ENCODE results near the gene PNN. TPM values are rescaled to one million over a fixed set of nuclear protein-coding genes. Genes with fewer than 3 reads are reported as not detected.
A peak's percentile ranks its signal among the peaks of the same experiment; 100 is the strongest.

The PNN gene
- total and polyA plus RNA-seq, 9 of the 15 experiments (the other 6 are each of a cell fraction or from before 2014, with no cell fraction given), result 30.2 to 188 (median 69.7) TPM

DNA sequence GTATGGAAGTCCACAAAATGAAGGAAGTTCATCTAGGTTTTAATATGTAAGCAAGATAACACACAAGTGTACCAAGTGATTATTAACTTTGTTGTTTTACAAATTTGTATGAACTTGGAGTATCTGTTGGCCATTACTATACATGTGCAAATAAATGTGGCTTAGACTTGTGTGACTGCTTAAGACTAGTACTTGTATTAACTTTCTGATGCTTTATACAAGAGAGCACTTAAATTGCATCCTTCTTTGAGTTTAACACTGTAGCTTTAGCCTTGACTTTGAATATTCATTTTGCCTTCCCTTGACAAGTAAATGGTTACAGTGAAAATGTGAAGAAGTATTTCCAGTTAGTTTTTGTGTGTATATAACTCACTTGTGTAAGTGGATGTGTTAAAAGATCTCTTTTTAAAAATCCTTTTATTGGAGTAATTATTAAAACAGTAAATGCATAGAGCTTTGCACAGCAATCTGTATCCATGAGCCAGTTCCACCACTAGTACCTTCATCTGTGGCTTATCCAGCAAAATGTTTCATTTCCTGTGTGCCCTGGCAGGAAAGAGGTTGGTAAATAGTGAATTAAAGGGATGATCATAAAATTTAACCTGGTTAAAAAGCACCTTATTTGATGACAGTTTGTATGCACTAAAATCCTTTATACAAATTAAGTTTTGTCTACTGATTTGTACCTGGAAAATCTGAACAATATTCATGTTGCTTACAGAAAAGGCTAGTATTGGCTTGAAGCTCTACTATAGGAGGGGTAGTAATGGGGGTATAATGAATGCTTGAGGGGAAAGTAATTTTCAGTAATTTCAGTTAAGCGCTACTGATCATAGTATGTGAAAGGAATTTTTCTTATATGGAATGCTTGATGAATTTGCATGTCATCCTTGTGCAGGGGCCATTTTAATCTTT lies 8.0 kb downstream of the PNN start:
- ATAC-seq, result no peak
- ChIA-PET POLR2A (interaction anchor here (1.0 kb wide), 1 partner anchor 8 kb away, joined by 3 read pairs; no protein-coding TSS in a partner anchor), CTCF (ENCODE audit: low intra/inter-chr PET ratio) (no interaction called here)
- WGBS (ENCODE audit: insufficient coverage, low coverage, missing lambda C conversion rate), result no CpG with 5 or more reads among the region's 1 CpG
- Histone ChIP-seq H3K9ac (ENCODE audit: insufficient read depth in 1 of 2, low read depth in 2 of 2, low read length in 2 of 2) (no peak overlapping the region), H3K4me3 (no peak overlapping the region), H3K9me1 (ENCODE audit: control insufficient read depth, insufficient read depth, low read length) (no peaks in the 10 kb centered on the region), H3K27ac (ENCODE audit: extremely low read depth, low read depth, low read length) (no peak overlapping the region), H3K4me2 (ENCODE audit: insufficient read depth, low read length) (no peak overlapping the region), H3K4me1 (replicated peaks in 1 of 2; ENCODE audit: control insufficient read depth in 2 of 2, insufficient read depth in 2 of 2, low read length in 2 of 2) (no peaks in the 10 kb centered on the region; a peak in 2 of 5 replicates), H3K79me2 (ENCODE audit: control insufficient read depth, insufficient read depth, low read length) (peaks cover 9% of the 10 kb centered on the region), H3K9me3 (replicated peaks; ENCODE audit: control insufficient read depth, insufficient read depth, low read depth, low read length) (no peaks in the 10 kb centered on the region), H4K20me1 (replicated peaks; ENCODE audit: control insufficient read depth, insufficient read depth, low read length) (no peaks in the 10 kb centered on the region), H2AFZ (ENCODE audit: low read depth, low read length) (no peak overlapping the region), H3K36me3 (ENCODE audit: control insufficient read depth, insufficient read depth, low read length) (peaks cover 66% of the 10 kb centered on the region), H3K27me3 (ENCODE audit: control insufficient read depth in 2 of 2, insufficient read depth in 2 of 2, low read length in 2 of 2) (no peaks in the 10 kb centered on the region)
- BruUV-seq (replicated peaks), result no TSS peak
- no peak for FAIRE-seq
- TF ChIP-seq, protein P1, sequence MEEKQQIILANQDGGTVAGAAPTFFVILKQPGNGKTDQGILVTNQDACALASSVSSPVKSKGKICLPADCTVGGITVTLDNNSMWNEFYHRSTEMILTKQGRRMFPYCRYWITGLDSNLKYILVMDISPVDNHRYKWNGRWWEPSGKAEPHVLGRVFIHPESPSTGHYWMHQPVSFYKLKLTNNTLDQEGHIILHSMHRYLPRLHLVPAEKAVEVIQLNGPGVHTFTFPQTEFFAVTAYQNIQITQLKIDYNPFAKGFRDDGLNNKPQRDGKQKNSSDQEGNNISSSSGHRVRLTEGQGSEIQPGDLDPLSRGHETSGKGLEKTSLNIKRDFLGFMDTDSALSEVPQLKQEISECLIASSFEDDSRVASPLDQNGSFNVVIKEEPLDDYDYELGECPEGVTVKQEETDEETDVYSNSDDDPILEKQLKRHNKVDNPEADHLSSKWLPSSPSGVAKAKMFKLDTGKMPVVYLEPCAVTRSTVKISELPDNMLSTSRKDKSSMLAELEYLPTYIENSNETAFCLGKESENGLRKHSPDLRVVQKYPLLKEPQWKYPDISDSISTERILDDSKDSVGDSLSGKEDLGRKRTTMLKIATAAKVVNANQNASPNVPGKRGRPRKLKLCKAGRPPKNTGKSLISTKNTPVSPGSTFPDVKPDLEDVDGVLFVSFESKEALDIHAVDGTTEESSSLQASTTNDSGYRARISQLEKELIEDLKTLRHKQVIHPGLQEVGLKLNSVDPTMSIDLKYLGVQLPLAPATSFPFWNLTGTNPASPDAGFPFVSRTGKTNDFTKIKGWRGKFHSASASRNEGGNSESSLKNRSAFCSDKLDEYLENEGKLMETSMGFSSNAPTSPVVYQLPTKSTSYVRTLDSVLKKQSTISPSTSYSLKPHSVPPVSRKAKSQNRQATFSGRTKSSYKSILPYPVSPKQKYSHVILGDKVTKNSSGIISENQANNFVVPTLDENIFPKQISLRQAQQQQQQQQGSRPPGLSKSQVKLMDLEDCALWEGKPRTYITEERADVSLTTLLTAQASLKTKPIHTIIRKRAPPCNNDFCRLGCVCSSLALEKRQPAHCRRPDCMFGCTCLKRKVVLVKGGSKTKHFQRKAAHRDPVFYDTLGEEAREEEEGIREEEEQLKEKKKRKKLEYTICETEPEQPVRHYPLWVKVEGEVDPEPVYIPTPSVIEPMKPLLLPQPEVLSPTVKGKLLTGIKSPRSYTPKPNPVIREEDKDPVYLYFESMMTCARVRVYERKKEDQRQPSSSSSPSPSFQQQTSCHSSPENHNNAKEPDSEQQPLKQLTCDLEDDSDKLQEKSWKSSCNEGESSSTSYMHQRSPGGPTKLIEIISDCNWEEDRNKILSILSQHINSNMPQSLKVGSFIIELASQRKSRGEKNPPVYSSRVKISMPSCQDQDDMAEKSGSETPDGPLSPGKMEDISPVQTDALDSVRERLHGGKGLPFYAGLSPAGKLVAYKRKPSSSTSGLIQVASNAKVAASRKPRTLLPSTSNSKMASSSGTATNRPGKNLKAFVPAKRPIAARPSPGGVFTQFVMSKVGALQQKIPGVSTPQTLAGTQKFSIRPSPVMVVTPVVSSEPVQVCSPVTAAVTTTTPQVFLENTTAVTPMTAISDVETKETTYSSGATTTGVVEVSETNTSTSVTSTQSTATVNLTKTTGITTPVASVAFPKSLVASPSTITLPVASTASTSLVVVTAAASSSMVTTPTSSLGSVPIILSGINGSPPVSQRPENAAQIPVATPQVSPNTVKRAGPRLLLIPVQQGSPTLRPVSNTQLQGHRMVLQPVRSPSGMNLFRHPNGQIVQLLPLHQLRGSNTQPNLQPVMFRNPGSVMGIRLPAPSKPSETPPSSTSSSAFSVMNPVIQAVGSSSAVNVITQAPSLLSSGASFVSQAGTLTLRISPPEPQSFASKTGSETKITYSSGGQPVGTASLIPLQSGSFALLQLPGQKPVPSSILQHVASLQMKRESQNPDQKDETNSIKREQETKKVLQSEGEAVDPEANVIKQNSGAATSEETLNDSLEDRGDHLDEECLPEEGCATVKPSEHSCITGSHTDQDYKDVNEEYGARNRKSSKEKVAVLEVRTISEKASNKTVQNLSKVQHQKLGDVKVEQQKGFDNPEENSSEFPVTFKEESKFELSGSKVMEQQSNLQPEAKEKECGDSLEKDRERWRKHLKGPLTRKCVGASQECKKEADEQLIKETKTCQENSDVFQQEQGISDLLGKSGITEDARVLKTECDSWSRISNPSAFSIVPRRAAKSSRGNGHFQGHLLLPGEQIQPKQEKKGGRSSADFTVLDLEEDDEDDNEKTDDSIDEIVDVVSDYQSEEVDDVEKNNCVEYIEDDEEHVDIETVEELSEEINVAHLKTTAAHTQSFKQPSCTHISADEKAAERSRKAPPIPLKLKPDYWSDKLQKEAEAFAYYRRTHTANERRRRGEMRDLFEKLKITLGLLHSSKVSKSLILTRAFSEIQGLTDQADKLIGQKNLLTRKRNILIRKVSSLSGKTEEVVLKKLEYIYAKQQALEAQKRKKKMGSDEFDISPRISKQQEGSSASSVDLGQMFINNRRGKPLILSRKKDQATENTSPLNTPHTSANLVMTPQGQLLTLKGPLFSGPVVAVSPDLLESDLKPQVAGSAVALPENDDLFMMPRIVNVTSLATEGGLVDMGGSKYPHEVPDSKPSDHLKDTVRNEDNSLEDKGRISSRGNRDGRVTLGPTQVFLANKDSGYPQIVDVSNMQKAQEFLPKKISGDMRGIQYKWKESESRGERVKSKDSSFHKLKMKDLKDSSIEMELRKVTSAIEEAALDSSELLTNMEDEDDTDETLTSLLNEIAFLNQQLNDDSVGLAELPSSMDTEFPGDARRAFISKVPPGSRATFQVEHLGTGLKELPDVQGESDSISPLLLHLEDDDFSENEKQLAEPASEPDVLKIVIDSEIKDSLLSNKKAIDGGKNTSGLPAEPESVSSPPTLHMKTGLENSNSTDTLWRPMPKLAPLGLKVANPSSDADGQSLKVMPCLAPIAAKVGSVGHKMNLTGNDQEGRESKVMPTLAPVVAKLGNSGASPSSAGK (IDR thresholded peaks at IDR 0.05), result no peak
- TF ChIP-seq OTX1 (CRISPR knock-in tag; IDR thresholded peaks at IDR 0.05) (no peak), SMARCC2 (IDR thresholded peaks at IDR 0.05; ENCODE audit: low read depth) (no peak), POLR2A (conservative IDR thresholded peaks at IDR 0.05) (peak; percentile 66), POLR2B (IDR thresholded peaks at IDR 0.05; ENCODE audit: low read depth, partially characterized antibody) (peak; percentile 27), MYNN (IDR thresholded peaks at IDR 0.05) (0 out of 2 replicates have a peak, but pooled peaks have one; percentile 5), MYNN (CRISPR knock-in tag; IDR thresholded peaks at IDR 0.05) (no peak)
- TF ChIP-seq, protein P2, sequence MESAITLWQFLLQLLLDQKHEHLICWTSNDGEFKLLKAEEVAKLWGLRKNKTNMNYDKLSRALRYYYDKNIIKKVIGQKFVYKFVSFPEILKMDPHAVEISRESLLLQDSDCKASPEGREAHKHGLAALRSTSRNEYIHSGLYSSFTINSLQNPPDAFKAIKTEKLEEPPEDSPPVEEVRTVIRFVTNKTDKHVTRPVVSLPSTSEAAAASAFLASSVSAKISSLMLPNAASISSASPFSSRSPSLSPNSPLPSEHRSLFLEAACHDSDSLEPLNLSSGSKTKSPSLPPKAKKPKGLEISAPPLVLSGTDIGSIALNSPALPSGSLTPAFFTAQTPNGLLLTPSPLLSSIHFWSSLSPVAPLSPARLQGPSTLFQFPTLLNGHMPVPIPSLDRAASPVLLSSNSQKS (CRISPR knock-in tag; IDR thresholded peaks at IDR 0.05), result no peak
- intact Hi-C loops (cut with micrococcal nuclease), result no loop called here
- no peak for DNase-seq (ENCODE audit: extremely low read depth in 1 of 4, low spot score in 3 of 4)
- in situ Hi-C loops (cut with MboI), result no loop called here

Data from K562 (cell line).